Adrenal gland (tissue), 12 donors: Measurements from ENCODE around the gene SOCS6. TPM values are rescaled to one million over a fixed set of nuclear protein-coding genes. Genes with fewer than 3 reads are reported as not detected.

ENCODE experiments used
- DNase-seq, 7 donors: peaks; one replicate each; pipeline ENCODE4 v3.0.0-alpha.2; 2019 to 2020
- H3K27ac ChIP-seq, 5 donors: fragments of 200-600 bp; sonication (generic) in 4 of 5; 1 replicate in 3 of 5; 2 replicates in 2 of 5; pipeline versions ENCODE4 v1.5.1 to v1.8.0; 2016 to 2020; ENCODE audit warnings: mild to moderate bottlenecking in 1 of 5
- H3K27me3 ChIP-seq: fragments of 200-600 bp; 2 replicates; pipeline ENCODE4 v1.8.0; 2021
- H3K36me3 ChIP-seq, 2 donors: fragments of 200-600 bp; replicated peaks in 1 of 2; 1 replicate in 1 of 2; 2 replicates in 1 of 2; pipeline versions ENCODE4 v1.5.1 to v1.8.0; 2018 to 2022
- H3K4me1 ChIP-seq, 2 donors: fragments of 200-600 bp; replicated peaks in 1 of 2; 1 replicate in 1 of 2; 2 replicates in 1 of 2; pipeline versions ENCODE4 v1.5.1 to v1.8.0; 2018 to 2021
- H3K4me3 ChIP-seq, 4 donors: fragments of 200-600 bp; sonication (generic) in 3 of 4; one replicate each; pipeline ENCODE4 v1.5.1; 2016 to 2018
- H3K9me3 ChIP-seq, 3 donors: fragments of 200-600 bp; sonication (generic) in 1 of 3; replicated peaks in 1 of 3; 1 replicate in 2 of 3; 2 replicates in 1 of 3; pipeline versions ENCODE4 v1.5.1 to v1.8.0; 2016 to 2021
- CTCF ChIP-seq, 6 experiments: fragments of 450-650 bp in 4 of 6; fragments of 200-600 bp in 2 of 6; sonication (generic) in 1 of 6; IDR thresholded peaks; 1 replicate in 5 of 6; 2 replicates in 1 of 6; pipeline versions ENCODE4 v1.5.1 to v1.8.0; 2016 to 2021; ENCODE audit warnings: antibody characterized with exemption in 6 of 6, mild to moderate bottlenecking in 2 of 6, moderate library complexity in 1 of 6
- POLR2A ChIP-seq, 2 donors: fragments of 450-650 bp; IDR thresholded peaks; one replicate each; pipeline ENCODE4 v1.6.1; 2017; ENCODE audit warnings: antibody characterized with exemption in 2 of 2, mild to moderate bottlenecking in 2 of 2, moderate library complexity in 1 of 2
- WGBS, 4 donors: extraction: QIAGEN DNeasy Blood & Tissue Kit in 2 of 4; methylation state at CpG; one replicate each; pipeline versions ENCODE4 v1.1.5 to v1.1.7; 2013 to 2017; 5-methylcytosine and 5-hydroxymethylcytosine counted together
- intact Hi-C, 2 donors: fragments of 100-400 bp; cut with DNase I; formaldehyde crosslinking; loops; one replicate each; pipeline versions ENCODE4 v1.14.1 to v1.15.0; 2022 to 2023
- polyA plus RNA-seq, 3 donors: library from polyadenylated mRNA; stranded (reverse); fragments of 200-250 nt in 2 of 3; fragments of 350-450 nt in 1 of 3; fragmentation: Illumina TruSeq in 1 of 3; extraction: RNeasy Lipid Tissue Mini Kit (QIAGEN cat#74804) in 1 of 3; gene quantifications; one replicate each; pipeline ENCODE4 v1.2.3, GENCODE V29; 2013 to 2014
- total RNA-seq, 9 donors: library from RNA; depleted of rRNA in 4 of 9; stranded (reverse); fragments of >200 nt in 4 of 9; fragments of 120-200 nt in 1 of 9; fragmentation: NEBNext Ultra II Directional in 1 of 9; extraction: Animal tissue kit (Norgen Biotek cat#: 25700) in 1 of 9; gene quantifications; one replicate each; pipeline versions ENCODE4 v1.1.0 to v1.2.4, GENCODE V29; 2013 to 2023
- donor health status: healthy with polysubstance abuse.
- donor health status: Bipolar disorder and iron deficiency.
- donor health status: DM: yes; HTN: yes; CAD: no.
- donor health status: DM: no; HTN: no; CAD: no.
- donor health status: DM: no; HTN: no; CAD: no.
- donor health status: DM: yes; HTN: yes; CAD: no.

Gene SOCS6
- total and polyA plus RNA-seq, 12 donors = 4.3 to 25.5 (median 17.4) TPM

- Histone ChIP-seq H3K36me3 (no peaks in the 10 kb centered on the region), H3K4me1 (peaks cover 0 to 7% of the 10 kb centered on the region in 2 donors), H3K27ac (no peak overlapping the region), H3K27me3 (no peaks in the 10 kb centered on the region), H3K4me3 (no peak overlapping the region), H3K9me3 (no peaks in the 10 kb centered on the region)
- DNase-seq = no peak
- intact Hi-C loops = no loop called here
- no peak for TF ChIP-seq POLR2A (IDR thresholded peaks at IDR 0.05)
Observed at GRCh38 chr18:70258243-70258642, 30.6 kb upstream of the SOCS6 start.

- 78 to 86% (median 82%) methylated on average over 6 of the region's 6 CpGs for WGBS, 4 donors
Observed at GRCh38 chr18:70260683-70261082, 28.2 kb upstream of the SOCS6 start.

GRCh38 chr18:70261141-70261788, 27.6 kb upstream of the SOCS6 start:
- Histone ChIP-seq H3K4me3 (no peak overlapping the region), H3K27ac (no peak overlapping the region), H3K9me3 (no peaks in the 10 kb centered on the region), H3K27me3 (no peaks in the 10 kb centered on the region), H3K4me1 (peaks cover 0 to 7% of the 10 kb centered on the region in 2 donors), H3K36me3 (no peaks in the 10 kb centered on the region)
- no peak for TF ChIP-seq CTCF (IDR thresholded peaks at IDR 0.05)
- TF ChIP-seq POLR2A (IDR thresholded peaks at IDR 0.05) = no peak
- 88 to 93% (median 91%) methylated on average over 9 of the region's 9 CpGs for WGBS, 4 donors
- intact Hi-C loops = no loop called here
- DNase-seq = no peak

More at GRCh38 chr18:70260683-70261082, 28.2 kb upstream of the SOCS6 start:
- no peak overlapping the region for H3K27ac ChIP-seq
- TF ChIP-seq POLR2A (IDR thresholded peaks at IDR 0.05) (no peak), CTCF (IDR thresholded peaks at IDR 0.05) (no peak)
- H3K9me3 ChIP-seq = no peaks in the 10 kb centered on the region
- H3K36me3 ChIP-seq = no peaks in the 10 kb centered on the region
- no peaks in the 10 kb centered on the region for H3K27me3 ChIP-seq
- DNase-seq = no peak
- no peak overlapping the region for H3K4me3 ChIP-seq
- peaks cover 0 to 7% of the 10 kb centered on the region in 2 donors for H3K4me1 ChIP-seq
- intact Hi-C loops = no loop called here

GRCh38 chr18:70263336-70263735, 25.5 kb upstream of the SOCS6 start:
- H3K36me3 ChIP-seq = no peaks in the 10 kb centered on the region
- no peak overlapping the region for H3K4me3 ChIP-seq
- H3K9me3 ChIP-seq = no peaks in the 10 kb centered on the region
- H3K27ac ChIP-seq = no peak overlapping the region
- 63 to 84% (median 70%) methylated on average over 2 to 3 of the region's 3 CpGs for WGBS, 4 donors
- H3K4me1 ChIP-seq = no peaks in the 10 kb centered on the region
- H3K27me3 ChIP-seq = no peaks in the 10 kb centered on the region
- no peak for TF ChIP-seq CTCF (IDR thresholded peaks at IDR 0.05)
- TF ChIP-seq POLR2A (IDR thresholded peaks at IDR 0.05) = no peak
- DNase-seq = no peak
- intact Hi-C loops = no loop called here

GRCh38 chr18:70271742-70272141, 17.1 kb upstream of the SOCS6 start:
- Histone ChIP-seq H3K27me3 (no peaks in the 10 kb centered on the region), H3K4me1 (no peaks in the 10 kb centered on the region), H3K27ac (no peak overlapping the region), H3K9me3 (no peaks in the 10 kb centered on the region), H3K36me3 (no peaks in the 10 kb centered on the region), H3K4me3 (no peak overlapping the region)
- WGBS, 4 donors = 80 to 86% (median 82%) methylated on average over 3 of the region's 3 CpGs
- intact Hi-C loops = no loop called here
- no peak for DNase-seq
- no peak for TF ChIP-seq POLR2A (IDR thresholded peaks at IDR 0.05)
